ENCODE data around the gene TMCC1.

DNA sequence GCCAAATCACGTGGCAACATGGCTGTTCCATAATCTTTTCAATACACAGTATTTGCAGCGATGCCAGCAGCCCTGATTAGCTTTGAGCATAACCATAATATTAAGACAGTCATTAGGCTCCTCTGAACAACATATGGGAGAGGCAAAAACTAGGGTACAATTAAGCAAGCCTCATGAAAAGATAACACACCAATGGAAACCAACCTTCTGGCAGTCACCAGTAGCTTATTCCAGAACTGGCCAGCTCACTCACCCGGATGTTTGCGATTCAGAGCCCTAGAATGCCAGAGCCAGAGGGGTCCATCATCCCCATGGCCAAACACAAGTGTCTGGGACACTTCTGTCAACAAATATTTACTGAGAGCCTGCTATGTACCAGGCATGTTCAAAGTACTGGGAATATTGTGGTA lies 238.2 kb downstream of the TMCC1 start:
- no peak for TF ChIP-seq POLR2A (IDR thresholded peaks at IDR 0.05)
- TF ChIP-seq, protein P1, sequence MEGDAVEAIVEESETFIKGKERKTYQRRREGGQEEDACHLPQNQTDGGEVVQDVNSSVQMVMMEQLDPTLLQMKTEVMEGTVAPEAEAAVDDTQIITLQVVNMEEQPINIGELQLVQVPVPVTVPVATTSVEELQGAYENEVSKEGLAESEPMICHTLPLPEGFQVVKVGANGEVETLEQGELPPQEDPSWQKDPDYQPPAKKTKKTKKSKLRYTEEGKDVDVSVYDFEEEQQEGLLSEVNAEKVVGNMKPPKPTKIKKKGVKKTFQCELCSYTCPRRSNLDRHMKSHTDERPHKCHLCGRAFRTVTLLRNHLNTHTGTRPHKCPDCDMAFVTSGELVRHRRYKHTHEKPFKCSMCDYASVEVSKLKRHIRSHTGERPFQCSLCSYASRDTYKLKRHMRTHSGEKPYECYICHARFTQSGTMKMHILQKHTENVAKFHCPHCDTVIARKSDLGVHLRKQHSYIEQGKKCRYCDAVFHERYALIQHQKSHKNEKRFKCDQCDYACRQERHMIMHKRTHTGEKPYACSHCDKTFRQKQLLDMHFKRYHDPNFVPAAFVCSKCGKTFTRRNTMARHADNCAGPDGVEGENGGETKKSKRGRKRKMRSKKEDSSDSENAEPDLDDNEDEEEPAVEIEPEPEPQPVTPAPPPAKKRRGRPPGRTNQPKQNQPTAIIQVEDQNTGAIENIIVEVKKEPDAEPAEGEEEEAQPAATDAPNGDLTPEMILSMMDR (IDR thresholded peaks at IDR 0.05), result no peak
